Chondrocyte (in vitro differentiated cells): ENCODE results near the gene TMEM220. TPM values are rescaled to one million over a fixed set of nuclear protein-coding genes. Genes with fewer than 3 reads are reported as not detected.

ENCODE experiments used
- DNase-seq: peaks from one replicate; pipeline ENCODE4 v3.0.0; 2021; ENCODE audit warnings: mixed read lengths, low spot score
- H3K27ac Mint-ChIP-seq: one replicate; pipeline ENCODE4 v1.8.0; 2021; ENCODE audit warnings: mild to moderate bottlenecking, moderate library complexity, mixed read lengths; ENCODE audit not compliant: unreplicated experiment
- H3K27me3 Mint-ChIP-seq: 2 replicates; pipeline ENCODE4 v1.8.0; 2021; ENCODE audit warnings: low read depth, mixed read lengths
- H3K36me3 Mint-ChIP-seq: 2 replicates; pipeline ENCODE4 v1.8.0; 2021; ENCODE audit warnings: low read depth, mixed read lengths
- H3K4me1 Mint-ChIP-seq: 2 replicates; pipeline ENCODE4 v1.8.0; 2021; ENCODE audit warnings: low read depth, mild to moderate bottlenecking, mixed read lengths
- H3K4me3 Mint-ChIP-seq: one replicate; pipeline ENCODE4 v1.8.0; 2021; ENCODE audit warnings: mild to moderate bottlenecking, moderate library complexity, mixed read lengths; ENCODE audit not compliant: unreplicated experiment
- H3K9me3 Mint-ChIP-seq: 2 replicates; pipeline ENCODE4 v1.8.0; 2021; ENCODE audit warnings: low read depth, mixed read lengths
- total RNA-seq: library from RNA; stranded (reverse); gene quantifications from 3 replicates; pipeline ENCODE4 v1.2.1, GENCODE V29; 2021
- TF ChIP-seq, protein P1 (sequence below): fragments of 200-600 bp; sonication (generic); IDR thresholded peaks from 2 replicates; pipeline ENCODE4 v1.5.0; 2021; ENCODE audit warnings: antibody characterized with exemption, mild to moderate bottlenecking, moderate library complexity

TMEM220 gene
- total RNA-seq, 1 donor from 2014 or later: 7.6 TPM

DNA sequence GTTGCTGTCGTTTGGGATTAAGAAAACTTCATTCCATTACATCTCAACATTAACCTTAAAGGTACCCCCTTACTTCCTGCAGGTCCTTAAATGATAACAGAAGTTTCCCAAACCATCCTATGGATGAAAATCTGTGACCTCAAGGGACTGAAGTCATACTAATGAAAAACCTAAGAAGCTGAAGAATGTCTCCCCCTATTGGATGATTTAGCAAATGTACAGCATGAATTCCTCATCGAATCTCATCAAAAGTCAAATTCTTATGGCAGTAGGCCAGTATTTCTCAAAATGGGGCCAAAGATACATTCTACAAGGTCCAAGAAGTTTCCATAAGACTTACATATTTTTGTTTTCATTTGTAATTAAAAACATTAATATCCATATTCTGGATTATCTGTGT, 46.0 kb downstream of the TMEM220 start:
- Mint-ChIP-seq H3K36me3 (peaks cover 22% of the 10 kb centered on the region), H3K4me3 (no peak overlapping the region), H3K4me1 (peaks cover 54% of the 10 kb centered on the region), H3K9me3 (no peaks in the 10 kb centered on the region), H3K27me3 (no peaks in the 10 kb centered on the region), H3K27ac (peak overlapping the region; percentile 10)
- TF ChIP-seq, protein P1, sequence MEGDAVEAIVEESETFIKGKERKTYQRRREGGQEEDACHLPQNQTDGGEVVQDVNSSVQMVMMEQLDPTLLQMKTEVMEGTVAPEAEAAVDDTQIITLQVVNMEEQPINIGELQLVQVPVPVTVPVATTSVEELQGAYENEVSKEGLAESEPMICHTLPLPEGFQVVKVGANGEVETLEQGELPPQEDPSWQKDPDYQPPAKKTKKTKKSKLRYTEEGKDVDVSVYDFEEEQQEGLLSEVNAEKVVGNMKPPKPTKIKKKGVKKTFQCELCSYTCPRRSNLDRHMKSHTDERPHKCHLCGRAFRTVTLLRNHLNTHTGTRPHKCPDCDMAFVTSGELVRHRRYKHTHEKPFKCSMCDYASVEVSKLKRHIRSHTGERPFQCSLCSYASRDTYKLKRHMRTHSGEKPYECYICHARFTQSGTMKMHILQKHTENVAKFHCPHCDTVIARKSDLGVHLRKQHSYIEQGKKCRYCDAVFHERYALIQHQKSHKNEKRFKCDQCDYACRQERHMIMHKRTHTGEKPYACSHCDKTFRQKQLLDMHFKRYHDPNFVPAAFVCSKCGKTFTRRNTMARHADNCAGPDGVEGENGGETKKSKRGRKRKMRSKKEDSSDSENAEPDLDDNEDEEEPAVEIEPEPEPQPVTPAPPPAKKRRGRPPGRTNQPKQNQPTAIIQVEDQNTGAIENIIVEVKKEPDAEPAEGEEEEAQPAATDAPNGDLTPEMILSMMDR: peak; percentile 79
- DNase-seq: no peak

GRCh38 chr17:10681866-10682446, 47.9 kb downstream of the TMEM220 start:
- Mint-ChIP-seq H3K27ac (peak overlapping the region; percentile 85), H3K4me3 (peak overlapping the region; percentile 7), H3K27me3 (no peaks in the 10 kb centered on the region), H3K9me3 (no peaks in the 10 kb centered on the region), H3K36me3 (peaks cover 30% of the 10 kb centered on the region), H3K4me1 (peaks cover 50% of the 10 kb centered on the region)
- TF ChIP-seq, protein P1: no peak
- no peak for DNase-seq

GRCh38 chr17:10674704-10675103, 55.1 kb downstream of the TMEM220 start:
- H3K9me3 Mint-ChIP-seq: no peaks in the 10 kb centered on the region
- H3K4me1 Mint-ChIP-seq: peaks cover 33% of the 10 kb centered on the region
- DNase-seq: no peak
- TF ChIP-seq, protein P1: no peak
- H3K4me3 Mint-ChIP-seq: no peak overlapping the region
- H3K27ac Mint-ChIP-seq: no peak overlapping the region
- H3K27me3 Mint-ChIP-seq: no peaks in the 10 kb centered on the region
- peaks cover 15% of the 10 kb centered on the region for H3K36me3 Mint-ChIP-seq

DNA sequence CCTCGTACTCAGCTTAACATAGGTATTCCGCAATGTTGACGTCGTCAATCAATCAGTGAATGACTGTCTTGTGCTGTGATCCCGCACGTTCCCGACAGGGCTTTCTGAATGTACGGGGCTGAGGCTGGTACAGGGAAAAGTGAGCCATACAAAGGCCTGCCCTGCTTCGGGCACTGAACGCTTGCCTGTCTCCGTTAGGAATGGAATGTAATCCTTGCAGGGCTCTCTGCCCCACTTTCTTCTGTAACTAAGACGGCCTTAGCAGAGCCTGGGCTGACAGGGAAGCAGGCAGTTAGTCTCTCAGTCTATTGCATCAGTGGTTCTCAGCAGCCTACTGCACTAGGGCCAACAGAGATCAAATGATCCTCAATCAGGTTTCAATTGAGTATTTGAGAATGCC, 56.5 kb downstream of the TMEM220 start:
- no peak for DNase-seq
- peaks cover 10% of the 10 kb centered on the region for H3K36me3 Mint-ChIP-seq
- peak overlapping the region; percentile 69 for H3K27ac Mint-ChIP-seq
- no peaks in the 10 kb centered on the region for H3K27me3 Mint-ChIP-seq
- TF ChIP-seq, protein P1: no peak
- H3K4me1 Mint-ChIP-seq: peaks cover 41% of the 10 kb centered on the region
- H3K4me3 Mint-ChIP-seq: no peak overlapping the region
- H3K9me3 Mint-ChIP-seq: no peaks in the 10 kb centered on the region

- no peak for DNase-seq
- Mint-ChIP-seq H3K4me1 (peaks cover 61% of the 10 kb centered on the region), H3K9me3 (no peaks in the 10 kb centered on the region), H3K27ac (peak overlapping the region; percentile 50), H3K36me3 (no peaks in the 10 kb centered on the region), H3K4me3 (no peak overlapping the region), H3K27me3 (no peaks in the 10 kb centered on the region)
- TF ChIP-seq, protein P1: no peak
Observed at GRCh38 chr17:10668775-10669174, 61.0 kb downstream of the TMEM220 start.
